A673 (cell line): ENCODE results near the gene TLX3.

ENCODE experiments used
- EZH2 ChIP-seq: fragments of 200-600 bp; sonication (generic); IDR thresholded peaks from 2 replicates; pipeline ENCODE4 v1.6.1; 2017; ENCODE audit warnings: borderline replicate concordance, low read depth, mild to moderate bottlenecking, mixed read lengths, antibody characterized with exemption, low read length; ENCODE audit not compliant: poor library complexity, severe bottlenecking
- TF ChIP-seq, protein P1 (sequence below): fragments of 300-800, 200-600 bp; sonication (generic); conservative IDR thresholded peaks from 2 replicates; pipeline ENCODE4 v1.5.1; 2017; ENCODE audit warnings: low read depth, mild to moderate bottlenecking, antibody characterized with exemption, low read length, moderate library complexity, mixed read lengths

- TF ChIP-seq, protein P1, sequence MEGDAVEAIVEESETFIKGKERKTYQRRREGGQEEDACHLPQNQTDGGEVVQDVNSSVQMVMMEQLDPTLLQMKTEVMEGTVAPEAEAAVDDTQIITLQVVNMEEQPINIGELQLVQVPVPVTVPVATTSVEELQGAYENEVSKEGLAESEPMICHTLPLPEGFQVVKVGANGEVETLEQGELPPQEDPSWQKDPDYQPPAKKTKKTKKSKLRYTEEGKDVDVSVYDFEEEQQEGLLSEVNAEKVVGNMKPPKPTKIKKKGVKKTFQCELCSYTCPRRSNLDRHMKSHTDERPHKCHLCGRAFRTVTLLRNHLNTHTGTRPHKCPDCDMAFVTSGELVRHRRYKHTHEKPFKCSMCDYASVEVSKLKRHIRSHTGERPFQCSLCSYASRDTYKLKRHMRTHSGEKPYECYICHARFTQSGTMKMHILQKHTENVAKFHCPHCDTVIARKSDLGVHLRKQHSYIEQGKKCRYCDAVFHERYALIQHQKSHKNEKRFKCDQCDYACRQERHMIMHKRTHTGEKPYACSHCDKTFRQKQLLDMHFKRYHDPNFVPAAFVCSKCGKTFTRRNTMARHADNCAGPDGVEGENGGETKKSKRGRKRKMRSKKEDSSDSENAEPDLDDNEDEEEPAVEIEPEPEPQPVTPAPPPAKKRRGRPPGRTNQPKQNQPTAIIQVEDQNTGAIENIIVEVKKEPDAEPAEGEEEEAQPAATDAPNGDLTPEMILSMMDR, result no peak
- no peak for TF ChIP-seq EZH2
Observed at GRCh38 chr5:171264843-171265242, 44.2 kb upstream of the TLX3 start.
